ENCODE measurements around the gene DHRSX.
"Not testable (repeated sequence)": the region's sequence is repeated elsewhere in the genome, so short reads cannot be mapped to it uniquely, and the experiment has no call there.

The DHRSX gene

GRCh38 chrX:2474963-2475726 is 25.6 kb downstream of the DHRSX start:
- DNase-seq (ENCODE audit: low spot score): no peak

DNA sequence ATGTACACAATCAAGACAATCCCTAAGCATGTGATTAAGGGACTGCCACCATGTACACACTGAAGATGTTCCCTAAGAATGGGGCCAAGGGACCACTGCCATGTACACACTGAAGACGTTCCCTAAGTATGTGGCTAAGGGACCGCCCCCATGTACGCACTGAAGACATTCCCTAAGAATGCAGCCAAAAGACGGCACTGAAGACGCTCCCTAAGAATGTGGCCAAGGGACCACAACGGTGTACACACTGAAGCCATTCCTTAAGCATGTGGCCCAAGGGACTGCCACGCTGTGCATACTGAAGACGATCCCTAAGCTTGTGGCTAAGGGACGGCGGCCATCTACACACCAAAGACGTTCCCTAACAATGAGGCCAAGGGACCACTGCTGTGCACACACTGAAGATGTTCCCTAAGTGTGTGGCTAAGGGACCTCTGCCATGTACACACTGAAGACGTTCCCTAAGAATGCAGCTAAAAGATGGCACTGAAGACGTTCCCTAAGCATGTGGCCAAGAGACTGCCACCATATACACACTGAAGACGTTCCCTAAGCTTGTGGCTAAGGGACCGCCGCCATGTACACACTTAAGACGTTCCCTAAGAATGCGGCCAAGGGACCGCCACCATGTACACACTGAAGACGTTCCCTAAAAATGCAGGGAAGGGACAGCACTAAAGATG is 26.4 kb downstream of the DHRSX start:
- DNase-seq (ENCODE audit: low spot score): no peak

- not testable (repeated sequence) for DNase-seq (ENCODE audit: low spot score)
These were observed 27.7 kb downstream of the DHRSX start for GRCh38 chrX:2473064-2473463.

- no peak for DNase-seq (ENCODE audit: low spot score)
These were observed 29.1 kb downstream of the DHRSX start for GRCh38 chrX:2471641-2472040.

GRCh38 chrX:2471126-2471525 is 29.6 kb downstream of the DHRSX start:
- DNase-seq (ENCODE audit: low spot score): not testable (repeated sequence)

- DNase-seq (ENCODE audit: low spot score): not testable (repeated sequence)
These were observed 30.9 kb downstream of the DHRSX start for GRCh38 chrX:2469852-2470251.

- DNase-seq (ENCODE audit: low spot score): no peak
These were observed 31.5 kb downstream of the DHRSX start for GRCh38 chrX:2469196-2469685.

DNA sequence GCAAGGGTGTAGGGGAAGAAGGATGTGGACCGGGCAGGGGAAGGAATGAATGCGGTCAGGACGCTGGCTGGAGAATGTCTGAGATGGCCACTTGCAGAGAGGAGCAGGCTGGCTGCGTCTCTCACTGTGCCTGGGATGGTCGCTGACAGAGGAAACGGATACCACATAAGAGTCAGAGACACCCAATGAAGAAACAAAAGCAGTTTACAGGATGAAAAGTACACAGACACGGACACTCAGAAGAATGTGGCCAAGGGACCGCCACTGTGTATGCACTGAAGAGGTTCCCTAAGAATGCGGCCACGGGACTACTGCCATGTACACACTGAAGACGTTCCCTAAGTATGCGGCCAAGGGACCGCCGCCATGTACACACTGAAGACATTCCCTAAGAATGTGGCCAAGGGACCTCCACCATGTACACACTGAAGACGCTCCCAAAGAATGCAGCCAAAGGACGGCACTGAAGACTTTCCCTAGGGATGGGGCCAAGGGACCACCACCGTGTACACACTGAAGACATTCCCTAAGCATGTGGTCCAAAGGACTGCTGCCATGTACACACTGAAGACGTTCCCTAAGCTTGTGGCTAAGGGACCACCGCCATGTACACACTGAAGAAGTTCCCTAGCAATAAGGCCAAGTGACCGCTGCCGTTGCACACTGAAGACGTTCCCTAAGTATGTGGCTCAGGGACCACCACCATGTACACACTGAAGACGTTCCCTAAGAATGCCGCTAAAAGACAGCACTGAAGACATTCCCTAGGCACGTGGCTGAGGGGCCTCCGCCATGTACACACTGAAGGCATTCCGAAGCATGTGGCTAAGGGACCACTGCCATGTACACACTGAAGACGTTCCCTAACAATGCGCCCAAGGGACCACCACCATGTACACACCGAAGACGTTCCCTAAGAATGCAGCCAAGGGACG is 32.2 kb downstream of the DHRSX start:
- DNase-seq (ENCODE audit: low spot score): no peak

DNA sequence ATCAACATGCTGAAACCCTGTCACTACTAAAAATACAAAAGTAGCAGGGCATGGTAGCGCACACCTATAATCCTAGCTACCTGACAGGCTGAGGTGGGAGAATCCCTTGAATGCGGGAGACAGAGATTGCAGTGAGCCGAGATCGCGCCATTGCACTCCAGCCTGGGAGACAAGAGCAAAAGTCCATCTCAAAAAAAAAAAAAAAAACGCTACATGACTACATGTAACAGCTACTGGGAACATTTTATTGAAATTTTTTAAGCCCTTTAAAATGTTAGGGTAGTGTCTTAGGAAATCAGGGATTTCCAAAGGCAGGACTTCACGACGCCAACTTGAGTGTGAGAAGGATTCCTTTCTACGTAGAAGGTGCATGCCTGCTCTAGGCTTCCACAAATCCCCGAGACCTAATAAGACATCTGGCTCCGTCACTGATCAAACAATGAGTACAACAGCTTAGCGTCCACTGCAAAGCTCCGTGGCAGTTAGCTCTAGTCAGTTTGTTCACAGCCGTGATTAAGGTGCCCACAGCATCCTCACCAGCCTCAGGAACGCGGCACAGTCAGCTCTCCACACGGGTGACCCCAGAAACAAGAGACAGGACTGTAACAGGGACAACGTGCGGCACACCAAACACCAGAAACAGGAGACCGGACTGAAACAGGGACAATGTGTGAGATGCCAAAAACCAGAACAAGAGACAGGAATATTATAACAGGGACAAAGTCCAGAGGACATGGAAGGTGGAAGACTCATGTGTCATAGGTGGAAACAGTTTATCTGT is 33.7 kb downstream of the DHRSX start:
- DNase-seq (ENCODE audit: low spot score): no peak

DNA sequence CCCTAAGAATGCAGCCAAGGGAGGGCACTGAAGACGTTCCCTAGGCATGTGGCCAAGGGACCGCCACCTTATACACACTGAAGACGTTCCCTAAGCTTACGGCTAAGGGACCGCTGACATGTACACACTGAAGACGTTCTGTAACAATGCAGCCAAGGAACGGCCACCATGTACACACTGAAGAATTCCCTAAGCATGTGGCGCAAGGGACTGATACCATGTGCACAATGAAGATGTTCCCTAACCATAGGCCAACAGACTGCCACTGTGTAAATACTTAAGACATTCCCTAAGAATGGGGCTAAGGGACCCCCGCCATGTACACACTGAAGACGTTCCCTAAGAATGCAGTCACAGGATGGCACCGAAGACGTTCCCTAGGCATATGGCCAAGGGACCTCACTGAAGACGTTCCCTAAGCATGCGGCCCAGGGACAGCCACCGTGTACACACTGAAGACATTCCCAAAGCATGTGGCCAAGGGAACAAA is 36.1 kb downstream of the DHRSX start:
- DNase-seq (ENCODE audit: low spot score): no peak

GRCh38 chrX:2463973-2464676 is 36.7 kb downstream of the DHRSX start:
- DNase-seq (ENCODE audit: low spot score): no peak

- DNase-seq (ENCODE audit: low spot score): not testable (repeated sequence)
These were observed 37.3 kb downstream of the DHRSX start for GRCh38 chrX:2463481-2463880.

DNA sequence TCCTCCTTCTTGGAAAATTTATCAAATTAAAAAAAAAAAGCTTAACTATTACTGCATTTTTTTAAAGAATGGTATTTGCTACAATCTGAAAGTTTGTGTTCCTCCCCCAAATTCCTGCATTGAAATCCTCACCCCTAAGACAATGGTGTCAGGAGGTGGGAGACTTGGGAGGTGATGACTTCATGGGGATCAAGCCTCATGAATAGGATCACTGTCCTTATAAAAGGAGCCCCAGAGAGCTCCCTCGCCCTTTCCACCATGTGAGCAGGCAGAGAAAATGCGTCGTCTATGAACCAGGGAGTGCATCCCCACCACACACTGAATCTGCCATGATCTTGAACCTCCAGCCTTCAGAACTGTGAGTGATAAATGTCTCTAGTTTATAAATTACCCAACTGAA is 38.0 kb downstream of the DHRSX start:
- no peak for DNase-seq (ENCODE audit: low spot score)

DNA sequence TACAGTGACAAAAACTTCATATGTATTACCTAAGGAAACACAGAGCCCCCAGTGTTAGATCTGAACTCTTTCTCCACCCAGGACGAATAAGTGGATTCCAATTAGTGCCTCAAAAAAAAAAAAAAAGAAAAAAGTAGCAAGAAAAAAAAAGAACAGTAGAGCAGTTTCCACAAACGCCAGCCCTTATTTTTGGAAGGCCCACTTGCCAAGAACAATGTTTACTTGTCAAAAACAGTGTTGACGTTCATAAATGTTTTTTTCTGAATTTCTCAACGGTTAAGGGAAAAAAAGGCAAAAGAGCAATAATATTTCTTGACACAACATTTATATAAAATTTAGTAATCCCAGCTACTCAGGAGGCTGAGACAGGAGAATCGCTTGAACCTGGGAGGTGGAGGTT is 38.7 kb downstream of the DHRSX start:
- no peak for DNase-seq (ENCODE audit: low spot score)

DNA sequence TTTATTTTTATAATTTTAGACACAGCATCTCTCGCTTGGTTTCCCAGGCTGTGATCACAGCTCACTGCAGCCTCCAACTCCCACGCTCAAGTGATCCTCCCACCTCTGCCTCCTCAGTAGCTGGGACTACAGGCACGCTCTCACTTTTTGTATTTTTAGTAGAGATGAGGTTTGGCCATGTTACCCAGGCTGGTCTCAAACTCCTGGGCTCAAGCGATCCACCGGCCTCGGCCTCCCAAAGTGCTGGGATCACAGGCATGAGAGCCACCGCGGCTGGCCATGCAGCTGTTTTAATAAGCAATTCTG is 39.1 kb downstream of the DHRSX start:
- DNase-seq (ENCODE audit: low spot score): no peak

- not testable (repeated sequence) for DNase-seq (ENCODE audit: low spot score)
These were observed 39.7 kb downstream of the DHRSX start for GRCh38 chrX:2460821-2461710.

GRCh38 chrX:2460048-2460447 is 40.7 kb downstream of the DHRSX start:
- not testable (repeated sequence) for DNase-seq (ENCODE audit: low spot score)

DNA sequence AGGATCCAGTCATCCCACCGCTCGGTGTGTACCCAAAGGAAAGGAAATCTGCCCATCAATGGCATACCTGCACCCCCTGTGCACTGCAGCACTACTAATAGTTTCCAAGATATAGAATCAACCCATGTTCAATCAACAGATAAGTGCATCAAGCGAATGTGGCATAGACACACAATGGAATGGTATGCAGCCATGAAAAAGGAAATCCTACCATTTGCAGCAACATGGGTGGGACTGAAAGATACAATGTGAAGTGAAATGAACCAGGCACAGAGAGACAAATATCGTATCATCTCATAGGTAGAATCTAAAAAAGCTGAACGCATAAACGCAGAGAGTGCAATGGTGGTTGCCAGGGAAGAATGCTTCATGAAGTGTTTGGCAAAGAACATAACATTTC is 42.5 kb downstream of the DHRSX start:
- DNase-seq (ENCODE audit: low spot score): no peak

DNA sequence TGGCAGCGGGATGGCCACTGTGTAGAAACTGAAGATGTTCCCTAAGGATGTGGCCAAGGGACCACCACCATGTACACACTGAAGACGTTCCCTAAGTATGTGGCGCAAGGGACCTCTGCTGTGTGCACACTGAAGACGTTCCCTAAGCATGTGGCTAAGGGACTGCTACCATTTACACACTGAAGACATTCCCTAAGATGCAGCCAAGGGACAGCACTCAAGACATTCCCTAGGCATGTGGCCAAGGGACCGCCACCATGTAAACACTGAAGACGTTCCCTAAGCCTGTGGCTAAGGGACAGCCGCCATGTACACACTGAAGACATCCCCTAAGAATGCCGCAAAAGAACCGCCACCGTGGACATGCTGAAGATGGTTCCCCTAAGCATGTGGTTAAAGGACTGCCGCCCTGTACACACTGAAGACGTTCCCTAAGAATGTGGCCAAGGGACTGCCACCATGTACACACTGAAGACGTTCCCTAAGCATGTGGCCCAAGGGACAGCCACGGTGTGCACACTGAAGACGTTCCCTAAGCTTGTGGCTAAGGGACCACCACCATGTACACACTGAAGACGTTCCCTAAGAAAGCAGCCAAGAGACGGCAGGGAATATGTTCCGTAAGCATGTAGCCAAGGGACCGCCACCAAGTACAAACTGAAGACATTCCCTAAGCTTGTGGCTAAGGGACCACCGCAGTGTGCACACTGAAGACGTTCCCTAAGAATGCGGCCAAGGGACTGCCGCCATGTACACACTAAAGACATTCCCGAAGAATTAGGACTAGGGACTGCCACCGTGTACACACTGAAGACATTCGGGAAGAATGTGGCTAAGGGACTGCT is 43.3 kb downstream of the DHRSX start:
- DNase-seq (ENCODE audit: low spot score): no peak

Measured in AG20443 (cell line).